ENCODE measurements around the gene NKX2-3. TPM values are rescaled to one million over a fixed set of nuclear protein-coding genes. Genes with fewer than 3 reads are reported as not detected.

The NKX2-3 gene
- total and polyA plus RNA-seq, 2 of the 8 experiments (the other 6 are each of a cell fraction or from before 2014, with no cell fraction given) = not detected

- Histone ChIP-seq H3K14ac (ENCODE audit: insufficient read length) (no peak overlapping the region), H3K4me2 (ENCODE audit: insufficient read depth in 1 of 2, low read depth in 2 of 2, low read length in 2 of 2) (peak overlapping the region; percentile 59 to 70), H3K36me3 (ENCODE audit: control insufficient read depth in 2 of 4, insufficient read depth in 4 of 4, low read length in 3 of 4) (no peaks in the 10 kb centered on the region; a peak in 1 of 8 replicates), H4K20me1 (replicated peaks in 1 of 2; ENCODE audit: control insufficient read depth in 1 of 2, insufficient read depth in 2 of 2, low read length in 2 of 2) (peaks cover 22 to 23% of the 10 kb centered on the region in 2 experiments), H3K23ac (ENCODE audit: insufficient read length) (no peak overlapping the region), H4K8ac (ENCODE audit: extremely low read depth, insufficient read depth, low read length) (no peak overlapping the region), H3K4me1 (replicated peaks in 1 of 4; ENCODE audit: control insufficient read depth in 3 of 4, insufficient read depth in 4 of 4, low read length in 3 of 4) (peaks cover 2 to 24% (median 14%) of the 10 kb centered on the region in 4 experiments), H3K27me3 (replicated peaks in 1 of 4; ENCODE audit: control insufficient read depth in 3 of 4, extremely low read depth in 1 of 4, insufficient read depth in 3 of 4, low read length in 3 of 4) (peaks cover 66 to 96% (median 87%) of the 10 kb centered on the region in 4 experiments), H3K79me2 (ENCODE audit: control insufficient read depth in 1 of 2, insufficient read depth in 2 of 2, low read length in 2 of 2) (no peaks in the 10 kb centered on the region), H4K91ac (replicated peaks; ENCODE audit: insufficient read length, low read length) (no peak overlapping the region), H2BK120ac (replicated peaks; ENCODE audit: low read depth, low read length) (no peak overlapping the region), H2BK12ac (ENCODE audit: low read depth, low read length) (no peak overlapping the region), H2BK5ac (ENCODE audit: low read depth, low read length) (no peak overlapping the region), H3K9me3 (ENCODE audit: insufficient read depth in 2 of 2, low read depth in 1 of 2, low read length in 1 of 2) (no peaks in the 10 kb centered on the region), H3K18ac (ENCODE audit: extremely low read depth, low read length) (no peak overlapping the region), H3K4ac (replicated peaks; ENCODE audit: insufficient read length, low read depth, low read length) (no peak overlapping the region), H2BK20ac (ENCODE audit: low read length) (no peak overlapping the region), H4K5ac (ENCODE audit: insufficient read length, low read depth, low read length) (no peak overlapping the region), H3K4me3 (ENCODE audit: extremely low read depth in 1 of 4, insufficient read depth in 2 of 4, low read depth in 3 of 4, low read length in 4 of 4) (peak overlapping the region in 2 of 4 experiments; percentile 5 to 53; a peak in 2 of 8 replicates), H2AK5ac (ENCODE audit: low read depth, low read length) (no peak overlapping the region), H3K27ac (ENCODE audit: low read depth, low read length) (no peak overlapping the region), H3K56ac (replicated peaks; ENCODE audit: insufficient read length, low read depth, low read length) (no peak overlapping the region), H2BK15ac (ENCODE audit: low read length) (no peak overlapping the region), H2AFZ (ENCODE audit: low read length) (no peak overlapping the region), H3K9ac (replicated peaks in 1 of 4; ENCODE audit: extremely low read depth in 1 of 4, low read depth in 3 of 4, low read length in 3 of 4) (no peak overlapping the region), H3K23me2 (ENCODE audit: low read depth, low read length) (peaks cover 5% of the 10 kb centered on the region), H3K79me1 (ENCODE audit: low read depth, low read length) (no peaks in the 10 kb centered on the region)
- FAIRE-seq = no peak
- TF ChIP-seq POU5F1 (IDR thresholded peaks at IDR 0.05; ENCODE audit: low read depth, low read length) (no peak), SUZ12 (IDR thresholded peaks at IDR 0.05; ENCODE audit: low read length) (peak; percentile 78), YY1 (IDR thresholded peaks at IDR 0.05; ENCODE audit: low read depth, low read length) (no peak), RNF2 (IDR thresholded peaks at IDR 0.05; ENCODE audit: borderline replicate concordance, low read depth, low read length, missing control alignments, poor library complexity, severe bottlenecking) (peak; percentile 90), ZNF274 (IDR thresholded peaks at IDR 0.05; ENCODE audit: borderline replicate concordance, extremely low read depth, low read length) (no peak), SP2 (IDR thresholded peaks at IDR 0.05; ENCODE audit: low read length) (no peak), RBBP5 (IDR thresholded peaks at IDR 0.05; ENCODE audit: borderline replicate concordance, low read depth, low read length) (no peak), EZH2 (IDR thresholded peaks at IDR 0.05; ENCODE audit: low read depth, low read length, severe bottlenecking) (peak; percentile 76)
- 14% methylated on average over 20 of the region's 49 CpGs; no CpG with 5 or more reads in 1 of the 2 experiments for WGBS, 2 experiments (ENCODE audit: extremely low coverage in 1 of 2, insufficient coverage in 1 of 2, insufficient read length in 1 of 2, insufficient replicate concordance in 2 of 2, low coverage in 1 of 2, low lambda C conversion rate in 2 of 2, missing lambda C conversion rate in 1 of 2)
- ChIA-PET CTCF (ENCODE audit: partially characterized antibody) (interaction anchor here (1.0 to 1.9 kb wide), 5 partner anchors 9 to 105 kb away, joined by 3 to 4 read pairs (median 4); partner anchors contain the start of gene NKX2-3), POLR2A (ENCODE audit: partially characterized antibody) (interaction anchor here (0.9 to 2.1 kb wide), 2 partner anchors 10 to 119 kb away, joined by 3 to 7 read pairs; no protein-coding TSS in a partner anchor)
- peak in 1 of 2 experiments; percentile 62 for DNase-seq (ENCODE audit: low read depth in 1 of 2, low spot score in 2 of 2)
Measured at GRCh38 chr10:99540657-99541531, 8.2 kb downstream of the NKX2-3 start.
